ENCODE results near the gene FAM240A. TPM values are rescaled to one million over a fixed set of nuclear protein-coding genes. Genes with fewer than 3 reads are reported as not detected.

The FAM240A gene
- total and polyA plus RNA-seq, 2 donors (not counting 3 experiments of a cell fraction or from before 2014, with no cell fraction given) = not detected

GRCh38 chr3:46579756-46580286 lies 32.5 kb upstream of the FAM240A start:
- dilution Hi-C loops (cut with MboI; ENCODE audit: extremely low pct_ligation_motif_present, low sequenced_read_pairs) = no loop called here
- H3K27ac ChIP-seq (ENCODE audit: insufficient read depth, low read depth, low read length) = no peak overlapping the region

More at GRCh38 chr3:46579756-46580286, 32.5 kb upstream of the FAM240A start:
- intact Hi-C loops (cut with micrococcal nuclease) = no loop called here
- H3K4me3 ChIP-seq (replicated peaks in 1 of 3; ENCODE audit: insufficient read depth in 1 of 3, low read depth in 1 of 3, low read length in 3 of 3) = no peak overlapping the region
- TF ChIP-seq CTCF (IDR thresholded peaks at IDR 0.05; ENCODE audit: extremely low read depth in 1 of 2, insufficient read depth in 1 of 2, low read depth in 1 of 2, low read length in 2 of 2) = no peak
- TF ChIP-seq POLR2AphosphoS5 (IDR thresholded peaks at IDR 0.05; ENCODE audit: insufficient read depth, low read depth, low read length) = no peak
- TF ChIP-seq JUN (IDR thresholded peaks at IDR 0.05; ENCODE audit: borderline replicate concordance, insufficient read depth, insufficient read length, low read depth) = no peak
- no peak for TF ChIP-seq EZH2 (IDR thresholded peaks at IDR 0.05; ENCODE audit: borderline replicate concordance, low read depth, low read length, severe bottlenecking)
- no peak for TF ChIP-seq MYC (IDR thresholded peaks at IDR 0.05; ENCODE audit: low read depth, low read length)
- no peak for TF ChIP-seq MAX (IDR thresholded peaks at IDR 0.05; ENCODE audit: insufficient read depth, insufficient read length)
- no peak for TF ChIP-seq POLR2A (IDR thresholded peaks at IDR 0.05; ENCODE audit: low read depth, low read length)
- no peak for TF ChIP-seq GATA2 (IDR thresholded peaks at IDR 0.05; ENCODE audit: insufficient read depth, insufficient read length, low read depth, low read length)
- TF ChIP-seq FOS (IDR thresholded peaks at IDR 0.05; ENCODE audit: borderline replicate concordance, insufficient read depth, low read length) = no peak
- no peak overlapping the region for H3K9ac ChIP-seq (replicated peaks; ENCODE audit: extremely low read depth, insufficient read depth, low read length)
- H3K36me3 ChIP-seq (ENCODE audit: control insufficient read depth in 2 of 2, extremely low read depth in 1 of 2, insufficient read depth in 2 of 2, low read length in 2 of 2) = no peaks in the 10 kb centered on the region
- no peaks in the 10 kb centered on the region for H4K20me1 ChIP-seq (replicated peaks; ENCODE audit: control insufficient read depth, extremely low read depth, insufficient read depth, low read length)
- no peak overlapping the region for H2AFZ ChIP-seq (ENCODE audit: low read depth, low read length)
- no peaks in the 10 kb centered on the region for H3K27me3 ChIP-seq (ENCODE audit: control insufficient read depth in 2 of 2, insufficient read depth in 2 of 2, low read length in 2 of 2)
- H3K4me1 ChIP-seq (ENCODE audit: control insufficient read depth, extremely low read depth, insufficient read depth, low read length) = no peaks in the 10 kb centered on the region
- H3K9me1 ChIP-seq (replicated peaks; ENCODE audit: control insufficient read depth, extremely low read depth, insufficient read depth, low read length) = no peaks in the 10 kb centered on the region
- no peaks in the 10 kb centered on the region for H3K79me2 ChIP-seq (ENCODE audit: control insufficient read depth, insufficient read depth, low read length)
- no peak overlapping the region for H3K4me2 ChIP-seq (ENCODE audit: insufficient read depth, low read length)
- CTCF ChIA-PET = no interaction called here
- H3K9me3 ChIP-seq (replicated peaks; ENCODE audit: control insufficient read depth, insufficient read depth, low read length) = no peaks in the 10 kb centered on the region
- no TSS peak for BruUV-seq (replicated peaks)
- FAIRE-seq (no peak), DNase-seq (ENCODE audit: low read depth, low spot score) (no peak)
- POLR2A ChIA-PET = no interaction called here

Data from endothelial cell of umbilical vein (primary cell).